NB4 (cell line): ENCODE results near the gene PDE6C.

ENCODE experiments used
- DNase-seq: peaks from one replicate; pipeline ENCODE4 v3.0.0; 2010; ENCODE audit warnings: low read depth
- H3K4me3 ChIP-seq: one replicate; pipeline ENCODE4 v1.5.1; 2011; ENCODE audit warnings: mild to moderate bottlenecking, low read depth, low read length, moderate library complexity
- CTCF ChIP-seq: IDR thresholded peaks from one replicate; pipeline ENCODE4 v1.5.1; 2012; ENCODE audit warnings: low read depth, low read length
- MAX ChIP-seq: IDR thresholded peaks from 2 replicates; pipeline ENCODE4 v1.6.1; 2011; ENCODE audit warnings: low read depth, low read length
- MYC ChIP-seq: IDR thresholded peaks from 2 replicates; pipeline ENCODE4 v1.6.1; 2011; ENCODE audit warnings: low read depth, low read length
- POLR2A ChIP-seq: IDR thresholded peaks from 2 replicates; pipeline ENCODE4 v1.6.1; 2011; ENCODE audit warnings: mild to moderate bottlenecking; ENCODE audit not compliant: insufficient read length; ENCODE audit errors: extremely low read depth

PDE6C gene

GRCh38 chr10:93710333-93710909 is 98.1 kb downstream of the PDE6C start:
- TF ChIP-seq MAX: no peak
- TF ChIP-seq CTCF: no peak
- no peak for DNase-seq
- no peak overlapping the region for H3K4me3 ChIP-seq

GRCh38 chr10:93711891-93712290 is 99.6 kb downstream of the PDE6C start:
- no peak for TF ChIP-seq CTCF
- TF ChIP-seq MAX: no peak
- no peak for TF ChIP-seq MYC
- TF ChIP-seq POLR2A: no peak
- no peak overlapping the region for H3K4me3 ChIP-seq
- DNase-seq: no peak

GRCh38 chr10:93712593-93712992 is 100.3 kb downstream of the PDE6C start:
- DNase-seq: no peak
- no peak for TF ChIP-seq POLR2A
- no peak for TF ChIP-seq MYC
- TF ChIP-seq CTCF: no peak
- no peak for TF ChIP-seq MAX
- no peak overlapping the region for H3K4me3 ChIP-seq

GRCh38 chr10:93715345-93715744 is 103.0 kb downstream of the PDE6C start:
- no peak for TF ChIP-seq MAX
- TF ChIP-seq MYC: no peak
- no peak for TF ChIP-seq CTCF
- TF ChIP-seq POLR2A: no peak
- no peak for DNase-seq
- no peak overlapping the region for H3K4me3 ChIP-seq
